ENCODE results near the gene NR5A2. TPM values are rescaled to one million over a fixed set of nuclear protein-coding genes. Genes with fewer than 3 reads are reported as not detected.
A peak's percentile ranks its signal among the peaks of the same experiment; 100 is the strongest.

The NR5A2 gene
- total RNA-seq, 1 donor from 2014 or later, result 2.0 TPM

GRCh38 chr1:200038325-200038980 is 10.9 kb downstream of the NR5A2 start:
- Mint-ChIP-seq H3K9me3 (ENCODE audit: unreplicated experiment) (peaks cover 11% of the 10 kb centered on the region), H3K4me1 (ENCODE audit: low read depth, unreplicated experiment) (peaks cover 9% of the 10 kb centered on the region), H3K4me3 (ENCODE audit: unreplicated experiment) (peak overlapping the region; percentile 71), H3K36me3 (ENCODE audit: unreplicated experiment) (no peaks in the 10 kb centered on the region), H3K27me3 (ENCODE audit: unreplicated experiment) (peaks cover 19% of the 10 kb centered on the region), H3K27ac (ENCODE audit: unreplicated experiment) (no peak overlapping the region)
- DNase-seq, result peak; percentile 74
- TF ChIP-seq, protein P1, sequence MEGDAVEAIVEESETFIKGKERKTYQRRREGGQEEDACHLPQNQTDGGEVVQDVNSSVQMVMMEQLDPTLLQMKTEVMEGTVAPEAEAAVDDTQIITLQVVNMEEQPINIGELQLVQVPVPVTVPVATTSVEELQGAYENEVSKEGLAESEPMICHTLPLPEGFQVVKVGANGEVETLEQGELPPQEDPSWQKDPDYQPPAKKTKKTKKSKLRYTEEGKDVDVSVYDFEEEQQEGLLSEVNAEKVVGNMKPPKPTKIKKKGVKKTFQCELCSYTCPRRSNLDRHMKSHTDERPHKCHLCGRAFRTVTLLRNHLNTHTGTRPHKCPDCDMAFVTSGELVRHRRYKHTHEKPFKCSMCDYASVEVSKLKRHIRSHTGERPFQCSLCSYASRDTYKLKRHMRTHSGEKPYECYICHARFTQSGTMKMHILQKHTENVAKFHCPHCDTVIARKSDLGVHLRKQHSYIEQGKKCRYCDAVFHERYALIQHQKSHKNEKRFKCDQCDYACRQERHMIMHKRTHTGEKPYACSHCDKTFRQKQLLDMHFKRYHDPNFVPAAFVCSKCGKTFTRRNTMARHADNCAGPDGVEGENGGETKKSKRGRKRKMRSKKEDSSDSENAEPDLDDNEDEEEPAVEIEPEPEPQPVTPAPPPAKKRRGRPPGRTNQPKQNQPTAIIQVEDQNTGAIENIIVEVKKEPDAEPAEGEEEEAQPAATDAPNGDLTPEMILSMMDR (IDR thresholded peaks at IDR 0.05; ENCODE audit: partially characterized antibody, unreplicated experiment), result no peak

GRCh38 chr1:200038981-200039848 is 11.7 kb downstream of the NR5A2 start:
- peak; percentile 62 for DNase-seq
- TF ChIP-seq, protein P1 (IDR thresholded peaks at IDR 0.05; ENCODE audit: partially characterized antibody, unreplicated experiment), result no peak
- Mint-ChIP-seq H3K4me3 (ENCODE audit: unreplicated experiment) (peak overlapping the region; percentile 82), H3K9me3 (ENCODE audit: unreplicated experiment) (peaks cover 11% of the 10 kb centered on the region), H3K4me1 (ENCODE audit: low read depth, unreplicated experiment) (peaks cover 9% of the 10 kb centered on the region), H3K27ac (ENCODE audit: unreplicated experiment) (no peak overlapping the region), H3K27me3 (ENCODE audit: unreplicated experiment) (peaks cover 19% of the 10 kb centered on the region), H3K36me3 (ENCODE audit: unreplicated experiment) (no peaks in the 10 kb centered on the region)

DNA sequence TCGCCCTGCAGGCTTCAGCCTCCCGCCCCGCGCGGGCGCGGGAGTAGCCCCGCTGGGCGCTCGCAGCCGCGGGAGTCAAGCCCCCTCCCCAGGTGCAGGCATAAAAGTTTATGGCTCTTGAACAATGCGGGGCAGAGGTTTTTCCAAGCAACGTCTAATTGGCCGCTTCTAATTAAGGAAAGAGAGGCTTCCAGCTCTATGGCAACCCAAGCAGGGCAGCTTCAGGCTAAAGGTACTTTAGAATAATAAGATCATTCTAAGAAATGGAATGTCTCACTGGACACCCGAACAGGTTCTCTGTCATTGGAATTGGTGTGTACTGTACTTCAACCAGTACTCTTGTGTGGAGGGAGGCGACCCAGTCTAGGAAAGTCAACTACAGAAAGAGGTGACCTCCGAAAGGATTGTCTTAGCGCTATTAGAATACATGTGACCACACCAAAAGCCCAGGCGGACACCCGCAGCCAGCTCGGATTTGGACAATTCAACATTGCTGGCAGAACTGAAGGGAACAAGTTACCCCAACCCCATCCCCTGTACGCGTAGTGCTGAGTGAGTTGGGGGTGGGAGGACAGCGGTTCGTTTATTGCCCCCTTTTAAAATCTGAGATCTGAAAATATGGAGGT is 12.5 kb downstream of the NR5A2 start:
- peaks cover 11% of the 10 kb centered on the region for H3K9me3 Mint-ChIP-seq (ENCODE audit: unreplicated experiment)
- no peak for DNase-seq
- no peaks in the 10 kb centered on the region for H3K36me3 Mint-ChIP-seq (ENCODE audit: unreplicated experiment)
- peak overlapping the region; percentile 72 for H3K4me3 Mint-ChIP-seq (ENCODE audit: unreplicated experiment)
- H3K4me1 Mint-ChIP-seq (ENCODE audit: low read depth, unreplicated experiment), result peaks cover 9% of the 10 kb centered on the region
- H3K27ac Mint-ChIP-seq (ENCODE audit: unreplicated experiment), result no peak overlapping the region
- TF ChIP-seq, protein P1 (IDR thresholded peaks at IDR 0.05; ENCODE audit: partially characterized antibody, unreplicated experiment), result no peak
- H3K27me3 Mint-ChIP-seq (ENCODE audit: unreplicated experiment), result peaks cover 19% of the 10 kb centered on the region

DNA sequence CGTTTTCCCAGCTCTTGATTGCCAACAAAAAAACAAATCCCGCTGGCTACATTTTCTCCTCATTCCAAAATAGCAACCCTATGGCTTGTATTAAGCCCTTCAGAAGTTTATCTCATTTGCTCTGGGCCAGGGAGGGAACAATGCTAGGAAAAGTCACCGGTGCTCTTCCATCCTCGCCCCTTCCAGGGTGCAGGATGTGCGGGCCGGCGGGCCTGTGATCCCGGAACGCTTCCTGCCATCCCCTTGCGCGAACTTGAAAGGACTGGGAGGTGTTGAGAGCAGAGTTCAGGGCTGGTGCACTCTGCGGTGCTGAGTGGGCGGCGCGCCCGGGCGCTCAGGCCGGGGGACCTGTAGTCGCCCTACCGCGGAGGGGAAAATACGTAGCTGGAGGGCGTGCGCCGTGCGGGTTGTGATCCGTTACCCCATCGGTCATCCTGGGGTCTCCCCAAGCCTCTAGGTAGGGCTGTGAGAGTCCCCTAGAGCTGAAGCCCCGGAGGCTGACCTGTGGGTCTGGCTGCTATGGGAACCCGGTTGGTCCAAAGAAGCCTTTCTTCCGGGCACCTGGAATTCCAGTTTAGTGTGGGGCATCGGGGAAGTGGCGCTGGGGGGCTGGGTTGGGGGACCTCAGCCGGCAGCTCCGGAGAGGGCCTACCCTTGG is 13.1 kb downstream of the NR5A2 start:
- no peak for DNase-seq
- Mint-ChIP-seq H3K9me3 (ENCODE audit: unreplicated experiment) (peaks cover 11% of the 10 kb centered on the region), H3K27me3 (ENCODE audit: unreplicated experiment) (peaks cover 19% of the 10 kb centered on the region), H3K4me1 (ENCODE audit: low read depth, unreplicated experiment) (peaks cover 8% of the 10 kb centered on the region), H3K36me3 (ENCODE audit: unreplicated experiment) (no peaks in the 10 kb centered on the region), H3K27ac (ENCODE audit: unreplicated experiment) (no peak overlapping the region), H3K4me3 (ENCODE audit: unreplicated experiment) (peak overlapping the region; percentile 72)
- TF ChIP-seq, protein P1 (IDR thresholded peaks at IDR 0.05; ENCODE audit: partially characterized antibody, unreplicated experiment), result no peak

Measured in glutamatergic neuron (in vitro differentiated cells).